Measurements from ENCODE around the gene KLHL14. TPM values are rescaled to one million over a fixed set of nuclear protein-coding genes. Genes with fewer than 3 reads are reported as not detected.

Gene KLHL14
- total RNA-seq, 4 donors from 2014 or later: 0.14 to 0.75 (median 0.64) TPM; not detected in 1

- TF ChIP-seq, protein P1, sequence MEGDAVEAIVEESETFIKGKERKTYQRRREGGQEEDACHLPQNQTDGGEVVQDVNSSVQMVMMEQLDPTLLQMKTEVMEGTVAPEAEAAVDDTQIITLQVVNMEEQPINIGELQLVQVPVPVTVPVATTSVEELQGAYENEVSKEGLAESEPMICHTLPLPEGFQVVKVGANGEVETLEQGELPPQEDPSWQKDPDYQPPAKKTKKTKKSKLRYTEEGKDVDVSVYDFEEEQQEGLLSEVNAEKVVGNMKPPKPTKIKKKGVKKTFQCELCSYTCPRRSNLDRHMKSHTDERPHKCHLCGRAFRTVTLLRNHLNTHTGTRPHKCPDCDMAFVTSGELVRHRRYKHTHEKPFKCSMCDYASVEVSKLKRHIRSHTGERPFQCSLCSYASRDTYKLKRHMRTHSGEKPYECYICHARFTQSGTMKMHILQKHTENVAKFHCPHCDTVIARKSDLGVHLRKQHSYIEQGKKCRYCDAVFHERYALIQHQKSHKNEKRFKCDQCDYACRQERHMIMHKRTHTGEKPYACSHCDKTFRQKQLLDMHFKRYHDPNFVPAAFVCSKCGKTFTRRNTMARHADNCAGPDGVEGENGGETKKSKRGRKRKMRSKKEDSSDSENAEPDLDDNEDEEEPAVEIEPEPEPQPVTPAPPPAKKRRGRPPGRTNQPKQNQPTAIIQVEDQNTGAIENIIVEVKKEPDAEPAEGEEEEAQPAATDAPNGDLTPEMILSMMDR (IDR thresholded peaks at IDR 0.05): no peak
- TF ChIP-seq POLR2A (IDR thresholded peaks at IDR 0.05) (no peak), EP300 (IDR thresholded peaks at IDR 0.05; ENCODE audit: low read depth) (no peak), POLR2AphosphoS5 (IDR thresholded peaks at IDR 0.05) (no peak)
- DNase-seq: no peak
- Histone ChIP-seq H3K36me3 (no peaks in the 10 kb centered on the region), H3K4me3 (no peak overlapping the region), H3K4me1 (no peaks in the 10 kb centered on the region), H3K9me3 (no peaks in the 10 kb centered on the region), H3K27ac (no peak overlapping the region), H3K27me3 (no peaks in the 10 kb centered on the region)
- in situ Hi-C loops (cut with MboI; ENCODE audit: low pct_ligation_motif_present in 1 of 4, low pct_unique_long_range_greater_than_20kb in 1 of 4, low sequenced_read_pairs in 3 of 4): no loop called here
- intact Hi-C loops (cut with DNase I; ENCODE audit: low total_unique reads): no loop called here
- 100% methylated on average over 1 of the region's 1 CpG; no CpG with 5 or more reads in 1 of the 2 donors for WGBS, 2 donors (ENCODE audit: low coverage in 1 of 2)
Measured at GRCh38 chr18:32810314-32810713, 37.5 kb upstream of the KLHL14 start.

GRCh38 chr18:32805354-32805753 lies 32.5 kb upstream of the KLHL14 start:
- in situ Hi-C loops (cut with MboI; ENCODE audit: low pct_ligation_motif_present in 1 of 4, low pct_unique_long_range_greater_than_20kb in 1 of 4, low sequenced_read_pairs in 3 of 4) (no loop called here), intact Hi-C loops (cut with DNase I; ENCODE audit: low total_unique reads) (no loop called here)
- H3K27me3 ChIP-seq: no peaks in the 10 kb centered on the region
- no peaks in the 10 kb centered on the region for H3K9me3 ChIP-seq
- TF ChIP-seq POLR2A (IDR thresholded peaks at IDR 0.05) (no peak), POLR2AphosphoS5 (IDR thresholded peaks at IDR 0.05) (no peak), EP300 (IDR thresholded peaks at IDR 0.05; ENCODE audit: low read depth) (no peak)
- TF ChIP-seq, protein P1 (IDR thresholded peaks at IDR 0.05): no peak
- H3K4me3 ChIP-seq: no peak overlapping the region
- H3K36me3 ChIP-seq: no peaks in the 10 kb centered on the region
- no peak overlapping the region for H3K27ac ChIP-seq
- H3K4me1 ChIP-seq: no peaks in the 10 kb centered on the region
- no peak for DNase-seq
- WGBS, 2 donors (ENCODE audit: low coverage in 1 of 2): 66 to 77% methylated on average over 3 to 5 of the region's 5 CpGs

DNA sequence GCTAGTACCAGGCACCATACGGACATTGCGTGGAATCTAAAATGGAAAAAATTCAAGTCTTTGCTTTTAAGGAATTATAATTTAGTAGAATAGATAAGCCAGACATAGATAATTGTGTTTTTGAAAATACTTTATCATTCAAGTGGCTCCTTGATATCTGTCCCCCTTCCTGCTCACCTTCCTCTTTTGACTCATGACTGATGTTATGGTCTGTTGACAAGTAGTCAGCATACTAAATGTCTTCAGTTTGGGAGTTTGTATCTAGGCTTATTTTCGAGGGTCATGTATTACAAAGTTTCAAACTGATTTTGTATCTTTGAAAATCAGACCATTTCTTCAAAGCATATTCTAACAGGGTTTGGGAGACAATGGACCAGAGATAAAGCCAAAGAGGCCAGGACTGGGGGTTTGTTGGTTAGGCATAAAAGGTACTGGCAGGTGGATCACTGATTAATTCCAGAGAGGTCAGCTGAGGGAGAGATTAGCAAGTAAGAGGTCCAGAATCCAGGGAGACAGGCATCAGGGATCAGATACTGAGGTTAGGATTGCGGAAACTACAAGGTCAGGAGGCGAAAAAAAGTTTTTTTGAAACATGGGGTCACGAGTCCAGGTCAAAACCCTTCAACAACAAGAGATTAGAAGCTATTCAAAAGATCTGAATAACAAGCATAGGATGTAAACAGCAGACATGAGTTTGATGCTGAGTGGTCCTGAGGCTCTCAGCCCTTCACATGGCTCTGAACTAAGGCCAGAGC lies 31.5 kb upstream of the KLHL14 start:
- 74 to 79% methylated on average over 3 to 6 of the region's 6 CpGs for WGBS, 2 donors (ENCODE audit: low coverage in 1 of 2)
- Histone ChIP-seq H3K4me1 (no peaks in the 10 kb centered on the region), H3K9me3 (no peaks in the 10 kb centered on the region), H3K27me3 (no peaks in the 10 kb centered on the region), H3K36me3 (no peaks in the 10 kb centered on the region), H3K4me3 (no peak overlapping the region), H3K27ac (no peak overlapping the region)
- in situ Hi-C loops (cut with MboI; ENCODE audit: low pct_ligation_motif_present in 1 of 4, low pct_unique_long_range_greater_than_20kb in 1 of 4, low sequenced_read_pairs in 3 of 4) (no loop called here), intact Hi-C loops (cut with DNase I; ENCODE audit: low total_unique reads) (no loop called here)
- TF ChIP-seq, protein P1 (IDR thresholded peaks at IDR 0.05): no peak
- TF ChIP-seq POLR2A (IDR thresholded peaks at IDR 0.05): no peak
- no peak for TF ChIP-seq POLR2AphosphoS5 (IDR thresholded peaks at IDR 0.05)
- TF ChIP-seq EP300 (IDR thresholded peaks at IDR 0.05; ENCODE audit: low read depth): no peak
- DNase-seq: no peak

DNA sequence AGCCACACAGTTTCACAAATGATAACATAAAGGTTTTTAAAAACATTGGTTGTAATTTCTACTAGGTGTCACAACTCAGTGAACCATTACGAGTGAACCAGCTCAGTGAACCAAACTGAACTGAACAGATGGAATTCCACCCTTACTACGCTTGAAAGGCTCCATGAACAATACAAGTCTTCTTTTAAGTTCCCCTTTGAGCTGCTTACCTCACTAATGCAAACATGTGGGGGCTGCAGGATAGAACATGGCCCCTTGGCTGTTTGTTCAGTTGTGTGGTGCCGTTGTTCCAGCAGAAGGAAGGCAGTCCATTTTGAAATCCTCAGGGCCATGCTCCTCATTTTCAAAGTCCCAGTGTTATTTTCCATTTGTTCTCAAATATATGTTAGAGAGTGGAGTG lies 30.7 kb upstream of the KLHL14 start:
- TF ChIP-seq, protein P1 (IDR thresholded peaks at IDR 0.05): no peak
- TF ChIP-seq EP300 (IDR thresholded peaks at IDR 0.05; ENCODE audit: low read depth): no peak
- TF ChIP-seq POLR2A (IDR thresholded peaks at IDR 0.05): no peak
- TF ChIP-seq POLR2AphosphoS5 (IDR thresholded peaks at IDR 0.05): no peak
- Histone ChIP-seq H3K9me3 (peaks cover 0 to 5% of the 10 kb centered on the region in 2 donors), H3K4me1 (no peaks in the 10 kb centered on the region), H3K27ac (no peak overlapping the region), H3K36me3 (no peaks in the 10 kb centered on the region), H3K27me3 (no peaks in the 10 kb centered on the region), H3K4me3 (no peak overlapping the region)
- in situ Hi-C loops (cut with MboI; ENCODE audit: low pct_ligation_motif_present in 1 of 4, low pct_unique_long_range_greater_than_20kb in 1 of 4, low sequenced_read_pairs in 3 of 4) (no loop called here), intact Hi-C loops (cut with DNase I; ENCODE audit: low total_unique reads) (no loop called here)
- DNase-seq: no peak
- 76 to 78% methylated on average over 2 to 3 of the region's 3 CpGs for WGBS, 2 donors (ENCODE audit: low coverage in 1 of 2)
